K562 (cell line): ENCODE results near the gene COL4A2. TPM values are rescaled to one million over a fixed set of nuclear protein-coding genes. Genes with fewer than 3 reads are reported as not detected.

Source experiments
- ARID2 ChIP-seq: fragments of 450-650 bp; IDR thresholded peaks from 2 replicates; pipeline ENCODE4 v1.6.1; 2017; ENCODE audit warnings: antibody characterized with exemption, mild to moderate bottlenecking
- HNRNPH1 ChIP-seq: fragments of 200-400 bp; formaldehyde crosslinking; optimal IDR thresholded peaks from 2 replicates; pipeline ENCODE3; 2017; ENCODE audit warnings: low read depth, mild to moderate bottlenecking, low read length, moderate library complexity
- HOXB6 ChIP-seq: fragments of 250-450 bp; sonication (Bioruptor Pico); IDR thresholded peaks from 2 replicates; pipeline ENCODE4 v1.5.1; 2022; ENCODE audit warnings: mild to moderate bottlenecking, borderline replicate concordance
- ILF3 ChIP-seq: fragments of 450-650 bp; IDR thresholded peaks from 2 replicates; pipeline ENCODE4 v1.6.1; 2018; ENCODE audit warnings: antibody characterized with exemption, mild to moderate bottlenecking, moderate library complexity, borderline replicate concordance
- ILK ChIP-seq: fragments of 450-650 bp; IDR thresholded peaks from 2 replicates; pipeline ENCODE4 v1.6.1; 2016; ENCODE audit warnings: missing genetic modification characterization, low read depth, mild to moderate bottlenecking, missing compliant biosample characterization, moderate library complexity, borderline replicate concordance
- NBN ChIP-seq: fragments of 450-650 bp; IDR thresholded peaks from 2 replicates; pipeline ENCODE4 v1.6.1; 2016; ENCODE audit warnings: low read depth, mild to moderate bottlenecking
- REST ChIP-seq, 2 experiments: fragments of 450-650 bp; formaldehyde crosslinking in 1 of 2; IDR thresholded peaks; 2 replicates each; pipeline versions ENCODE4 v1.4.0 to v1.6.1; 2014 to 2020; ENCODE audit warnings: mild to moderate bottlenecking in 2 of 2, borderline replicate concordance in 1 of 2, low read depth in 1 of 2
- SMAD3 ChIP-seq: fragments of 450-650 bp; formaldehyde crosslinking; conservative IDR thresholded peaks from 2 replicates; pipeline ENCODE4 v1.4.0; 2020; ENCODE audit warnings: mild to moderate bottlenecking
- polyA plus RNA-seq, 8 experiments: library from polyadenylated mRNA; depleted of rRNA in 4 of 8; stranded (reverse) in 5 of 8; unstranded in 3 of 8; fragments of >200 nt; fragmentation: Nextera tagmentation in 2 of 8; fragmentation: Illumina TruSeq in 1 of 8; extraction: Ambion mirVana in 2 of 8; extraction: Trizol in 1 of 8; gene quantifications; 2 replicates each; pipeline versions ENCODE4 v1.2.1 to v1.2.3, GENCODE V29; 2011 to 2014; ENCODE audit warnings: inconsistent platforms in 1 of 8, missing spikeins in 1 of 8
- total RNA-seq, 7 experiments: library from RNA; depleted of rRNA in 6 of 7; stranded (reverse); fragments of >200 nt in 6 of 7; fragmentation: Illumina TruSeq in 2 of 7; extraction: Trizol in 2 of 7; gene quantifications; 2 replicates each; pipeline versions ENCODE4 v1.2.1 to v1.2.3, GENCODE V29; 2011 to 2021; ENCODE audit warnings: low replicate concordance in 1 of 7

The COL4A2 gene
- total and polyA plus RNA-seq, 9 of the 15 experiments (the other 6 are each of a cell fraction or from before 2014, with no cell fraction given): 0.13 to 15.2 (median 8.1) TPM

- TF ChIP-seq REST (IDR thresholded peaks at IDR 0.05; ENCODE audit: borderline replicate concordance) (no peak), REST (CRISPR knock-in tag; IDR thresholded peaks at IDR 0.05; ENCODE audit: low read depth) (no peak), HNRNPH1 (no peak), SMAD3 (CRISPR knock-in tag) (no peak), HOXB6 (CRISPR knock-in tag) (no peak), ILF3 (no peak), NBN (no peak), ILK (tag) (no peak), ARID2 (no peak)
- TF ChIP-seq, all 486 proteins: peak for 0
These were observed 27.4 kb upstream of the COL4A2 start (continued) for GRCh38 chr13:110279684-110280083.
